ENCODE measurements around the gene OR10H4.
"Not testable (repeated sequence)": the region's sequence is repeated elsewhere in the genome, so short reads cannot be mapped to it uniquely, and the experiment has no call there.

The OR10H4 gene

GRCh38 chr19:15948223-15949058 lies at the start of gene OR10H4:
Gene OR10H4, plus strand, starts transcription at chr19:15949008. Its CDS starts 0 bp downstream, at chr19:15949008.
- no peak for DNase-seq

GRCh38 chr19:15899561-15899960 lies 49.2 kb upstream of the OR10H4 start:
- DNase-seq = not testable (repeated sequence)

More at GRCh38 chr19:15948223-15949058, at the start of gene OR10H4:
- no peak for TF ChIP-seq POLR2A (IDR thresholded peaks at IDR 0.05; ENCODE audit: low read length)
- no peak for TF ChIP-seq GATA1 (IDR thresholded peaks at IDR 0.05; ENCODE audit: low read depth, low read length)

- DNase-seq = not testable (repeated sequence)
Measured at GRCh38 chr19:15900032-15900431, 48.8 kb upstream of the OR10H4 start.

GRCh38 chr19:15900504-15900903 lies 48.3 kb upstream of the OR10H4 start:
- TF ChIP-seq GATA1 (IDR thresholded peaks at IDR 0.05; ENCODE audit: low read depth, low read length) (no peak), POLR2A (IDR thresholded peaks at IDR 0.05; ENCODE audit: low read length) (no peak)
- DNase-seq = no peak

GRCh38 chr19:15902254-15902653 lies 46.6 kb upstream of the OR10H4 start:
- DNase-seq = no peak
- TF ChIP-seq GATA1 (IDR thresholded peaks at IDR 0.05; ENCODE audit: low read depth, low read length) = no peak
- no peak for TF ChIP-seq POLR2A (IDR thresholded peaks at IDR 0.05; ENCODE audit: low read length)

GRCh38 chr19:15902898-15903297 lies 45.9 kb upstream of the OR10H4 start:
- not testable (repeated sequence) for DNase-seq

- TF ChIP-seq POLR2A (IDR thresholded peaks at IDR 0.05; ENCODE audit: low read length) (no peak), GATA1 (IDR thresholded peaks at IDR 0.05; ENCODE audit: low read depth, low read length) (no peak)
- no peak for DNase-seq
Measured at GRCh38 chr19:15905026-15905425, 43.8 kb upstream of the OR10H4 start.

GRCh38 chr19:15911599-15912235 lies 37.1 kb upstream of the OR10H4 start:
- no peak for TF ChIP-seq GATA1 (IDR thresholded peaks at IDR 0.05; ENCODE audit: low read depth, low read length)
- no peak for TF ChIP-seq POLR2A (IDR thresholded peaks at IDR 0.05; ENCODE audit: low read length)
- no peak for DNase-seq

GRCh38 chr19:15913384-15913783 lies 35.4 kb upstream of the OR10H4 start:
- DNase-seq = no peak
- TF ChIP-seq GATA1 (IDR thresholded peaks at IDR 0.05; ENCODE audit: low read depth, low read length) = no peak
- no peak for TF ChIP-seq POLR2A (IDR thresholded peaks at IDR 0.05; ENCODE audit: low read length)

GRCh38 chr19:15913830-15914229 lies 35.0 kb upstream of the OR10H4 start:
- TF ChIP-seq GATA1 (IDR thresholded peaks at IDR 0.05; ENCODE audit: low read depth, low read length) = no peak
- TF ChIP-seq POLR2A (IDR thresholded peaks at IDR 0.05; ENCODE audit: low read length) = no peak

GRCh38 chr19:15915109-15915508 lies 33.7 kb upstream of the OR10H4 start:
- TF ChIP-seq POLR2A (IDR thresholded peaks at IDR 0.05; ENCODE audit: low read length) = no peak
- no peak for TF ChIP-seq GATA1 (IDR thresholded peaks at IDR 0.05; ENCODE audit: low read depth, low read length)
- DNase-seq = no peak

More at GRCh38 chr19:15913830-15914229, 35.0 kb upstream of the OR10H4 start:
- no peak for DNase-seq

- TF ChIP-seq GATA1 (IDR thresholded peaks at IDR 0.05; ENCODE audit: low read depth, low read length) (no peak), POLR2A (IDR thresholded peaks at IDR 0.05; ENCODE audit: low read length) (no peak)
- no peak for DNase-seq
Measured at GRCh38 chr19:15919243-15919642, 29.6 kb upstream of the OR10H4 start.

GRCh38 chr19:15922021-15922420 lies 26.8 kb upstream of the OR10H4 start:
- TF ChIP-seq POLR2A (IDR thresholded peaks at IDR 0.05; ENCODE audit: low read length) = no peak
- TF ChIP-seq GATA1 (IDR thresholded peaks at IDR 0.05; ENCODE audit: low read depth, low read length) = no peak
- no peak for DNase-seq

GRCh38 chr19:15923702-15924101 lies 25.1 kb upstream of the OR10H4 start:
- no peak for DNase-seq
- TF ChIP-seq POLR2A (IDR thresholded peaks at IDR 0.05; ENCODE audit: low read length) = no peak
- no peak for TF ChIP-seq GATA1 (IDR thresholded peaks at IDR 0.05; ENCODE audit: low read depth, low read length)

GRCh38 chr19:15926484-15926883 lies 22.3 kb upstream of the OR10H4 start:
- no peak for DNase-seq
- no peak for TF ChIP-seq GATA1 (IDR thresholded peaks at IDR 0.05; ENCODE audit: low read depth, low read length)
- TF ChIP-seq POLR2A (IDR thresholded peaks at IDR 0.05; ENCODE audit: low read length) = no peak

All from erythroblast (primary cell).